Spinal cord (tissue), 10 donors: ENCODE measurements around the gene GTF2F2. TPM values are rescaled to one million over a fixed set of nuclear protein-coding genes. Genes with fewer than 3 reads are reported as not detected.

Experiments used
- DNase-seq, 6 donors: peaks; one replicate each; pipeline versions ENCODE4 v3.0.0 to v3.0.0-alpha.2; 2013 to 2015; ENCODE audit warnings: low spot score in 6 of 6, low read depth in 4 of 6
- H3K27ac ChIP-seq: one replicate; pipeline ENCODE4 v1.5.1; 2013; ENCODE audit warnings: low read depth, low read length, control low read depth
- H3K27me3 ChIP-seq: one replicate; pipeline ENCODE4 v1.6.1; 2013; ENCODE audit warnings: low read length; ENCODE audit not compliant: control insufficient read depth, insufficient read depth
- H3K36me3 ChIP-seq: one replicate; pipeline ENCODE4 v1.6.1; 2013; ENCODE audit warnings: low read length; ENCODE audit not compliant: control insufficient read depth, insufficient read depth
- H3K4me1 ChIP-seq: one replicate; pipeline ENCODE4 v1.6.1; 2013; ENCODE audit warnings: low read length; ENCODE audit not compliant: control insufficient read depth, insufficient read depth
- H3K4me3 ChIP-seq: one replicate; pipeline ENCODE4 v1.5.1; 2013; ENCODE audit warnings: low read depth, low read length, control low read depth
- H3K9me3 ChIP-seq: one replicate; pipeline ENCODE4 v1.6.1; 2013; ENCODE audit warnings: low read length; ENCODE audit not compliant: control insufficient read depth, insufficient read depth
- WGBS: methylation state at CpG from one replicate; pipeline ENCODE4 v1.1.5; 2013; ENCODE audit warnings: missing lambda C conversion rate; ENCODE audit not compliant: insufficient coverage; 5-methylcytosine and 5-hydroxymethylcytosine counted together
- polyA plus RNA-seq, 2 donors: library from polyadenylated mRNA; unstranded; fragments of 120-200 nt; gene quantifications; one replicate each; pipeline ENCODE4 v1.2.1, GENCODE V29; 2013; ENCODE audit not compliant: insufficient read length in 2 of 2
- total RNA-seq, 2 donors: library from RNA; depleted of rRNA in 1 of 2; stranded (reverse); fragments of 120-200 nt in 1 of 2; fragments of >200 nt in 1 of 2; gene quantifications; one replicate each; pipeline versions ENCODE4 v1.2.3 to v1.2.4, GENCODE V29; 2013 to 2014
- donor health status: healthy.

GTF2F2 gene
- total and polyA plus RNA-seq, 4 donors, result 24.7 to 34.1 (median 28.7) TPM

GRCh38 chr13:45320876-45321629 lies 200.7 kb downstream of the GTF2F2 start:
- H3K4me3 ChIP-seq, result no peak overlapping the region
- no peaks in the 10 kb centered on the region for H3K27me3 ChIP-seq
- no peaks in the 10 kb centered on the region for H3K36me3 ChIP-seq
- no peaks in the 10 kb centered on the region for H3K9me3 ChIP-seq
- 93% methylated on average over 3 of the region's 4 CpGs for WGBS
- no peaks in the 10 kb centered on the region for H3K4me1 ChIP-seq
- no peak for DNase-seq
- H3K27ac ChIP-seq, result no peak overlapping the region

GRCh38 chr13:45325806-45326205 lies 205.5 kb downstream of the GTF2F2 start:
- H3K27ac ChIP-seq, result no peak overlapping the region
- DNase-seq, result no peak
- no peaks in the 10 kb centered on the region for H3K27me3 ChIP-seq
- no peak overlapping the region for H3K4me3 ChIP-seq
- no peaks in the 10 kb centered on the region for H3K36me3 ChIP-seq
- 64% methylated on average over 2 of the region's 4 CpGs for WGBS
- no peaks in the 10 kb centered on the region for H3K4me1 ChIP-seq
- no peaks in the 10 kb centered on the region for H3K9me3 ChIP-seq

- Histone ChIP-seq H3K4me1 (no peaks in the 10 kb centered on the region), H3K4me3 (no peak overlapping the region), H3K27ac (no peak overlapping the region), H3K27me3 (no peaks in the 10 kb centered on the region), H3K9me3 (no peaks in the 10 kb centered on the region), H3K36me3 (no peaks in the 10 kb centered on the region)
- 96% methylated on average over 3 of the region's 9 CpGs for WGBS
- DNase-seq, result no peak
These were observed 207.1 kb downstream of the GTF2F2 start for GRCh38 chr13:45327253-45327955.

- WGBS, result 100% methylated on average over 2 of the region's 3 CpGs
These were observed 208.4 kb downstream of the GTF2F2 start for GRCh38 chr13:45328661-45329111.

GRCh38 chr13:45331123-45331619 lies 210.9 kb downstream of the GTF2F2 start:
- peaks cover 10% of the 10 kb centered on the region for H3K36me3 ChIP-seq
- no peaks in the 10 kb centered on the region for H3K27me3 ChIP-seq
- H3K4me1 ChIP-seq, result no peaks in the 10 kb centered on the region
- no peak overlapping the region for H3K27ac ChIP-seq
- H3K4me3 ChIP-seq, result no peak overlapping the region
- no CpG with 5 or more reads among the region's 1 CpG for WGBS
- no peak for DNase-seq
- H3K9me3 ChIP-seq, result no peaks in the 10 kb centered on the region

More at GRCh38 chr13:45328661-45329111, 208.4 kb downstream of the GTF2F2 start:
- DNase-seq, result no peak
- no peaks in the 10 kb centered on the region for H3K27me3 ChIP-seq
- H3K27ac ChIP-seq, result no peak overlapping the region
- H3K4me3 ChIP-seq, result no peak overlapping the region
- H3K4me1 ChIP-seq, result no peaks in the 10 kb centered on the region
- no peaks in the 10 kb centered on the region for H3K36me3 ChIP-seq
- H3K9me3 ChIP-seq, result no peaks in the 10 kb centered on the region

- Histone ChIP-seq H3K4me3 (no peak overlapping the region), H3K4me1 (no peaks in the 10 kb centered on the region), H3K9me3 (no peaks in the 10 kb centered on the region), H3K36me3 (peaks cover 12% of the 10 kb centered on the region), H3K27me3 (no peaks in the 10 kb centered on the region), H3K27ac (no peak overlapping the region)
- 100% methylated on average over 2 of the region's 3 CpGs for WGBS
- no peak for DNase-seq
These were observed 211.4 kb downstream of the GTF2F2 start for GRCh38 chr13:45331692-45332035.

- H3K4me3 ChIP-seq, result no peak overlapping the region
- no peaks in the 10 kb centered on the region for H3K9me3 ChIP-seq
- H3K27me3 ChIP-seq, result no peaks in the 10 kb centered on the region
- no peak for DNase-seq
- H3K27ac ChIP-seq, result no peak overlapping the region
- peaks cover 12% of the 10 kb centered on the region for H3K36me3 ChIP-seq
- no CpG with 5 or more reads among the region's 2 CpGs for WGBS
- no peaks in the 10 kb centered on the region for H3K4me1 ChIP-seq
These were observed 211.9 kb downstream of the GTF2F2 start for GRCh38 chr13:45332036-45332830.

- H3K4me3 ChIP-seq, result no peak overlapping the region
- peaks cover 12% of the 10 kb centered on the region for H3K36me3 ChIP-seq
- no peaks in the 10 kb centered on the region for H3K27me3 ChIP-seq
- no CpG with 5 or more reads among the region's 3 CpGs for WGBS
- no peak overlapping the region for H3K27ac ChIP-seq
- DNase-seq, result no peak
- H3K4me1 ChIP-seq, result no peaks in the 10 kb centered on the region
- H3K9me3 ChIP-seq, result no peaks in the 10 kb centered on the region
These were observed 212.5 kb downstream of the GTF2F2 start for GRCh38 chr13:45332831-45333219.

- no peak overlapping the region for H3K4me3 ChIP-seq
- no peaks in the 10 kb centered on the region for H3K9me3 ChIP-seq
- H3K36me3 ChIP-seq, result peaks cover 16% of the 10 kb centered on the region
- DNase-seq, result no peak
- H3K4me1 ChIP-seq, result peaks cover 3% of the 10 kb centered on the region
- no peak overlapping the region for H3K27ac ChIP-seq
- 80% methylated on average over 2 of the region's 3 CpGs for WGBS
- H3K27me3 ChIP-seq, result no peaks in the 10 kb centered on the region
These were observed 213.1 kb downstream of the GTF2F2 start for GRCh38 chr13:45333251-45333976.
